GM12865 (cell line): Measurements from ENCODE around the gene IFT22.
"Not testable (repeated sequence)": the region's sequence is repeated elsewhere in the genome, so short reads cannot be mapped to it uniquely, and the experiment has no call there.

Experiments
- DNase-seq: peaks from one replicate; pipeline ENCODE4 v3.0.0; 2010; ENCODE audit warnings: low read depth
- H3K4me3 ChIP-seq: 2 replicates; pipeline ENCODE4 v1.5.1; 2011; ENCODE audit warnings: mild to moderate bottlenecking, low read depth, low read length, control low read depth
- CTCF ChIP-seq: IDR thresholded peaks from 2 replicates; pipeline ENCODE4 v1.5.1; 2011; ENCODE audit warnings: low read length, control low read depth, low read depth, inconsistent platforms; ENCODE audit not compliant: insufficient read depth; ENCODE audit errors: missing control alignments

The IFT22 gene

GRCh38 chr7:101299511-101300464 is 21.8 kb downstream of the IFT22 start:
- TF ChIP-seq CTCF: no peak
- H3K4me3 ChIP-seq: no peak overlapping the region
- no peak for DNase-seq

- no peak for DNase-seq
- H3K4me3 ChIP-seq: no peak overlapping the region
- no peak for TF ChIP-seq CTCF
Observed at GRCh38 chr7:101294832-101295121, 26.8 kb downstream of the IFT22 start.

- DNase-seq: no peak
- no peak for TF ChIP-seq CTCF
- no peak overlapping the region for H3K4me3 ChIP-seq
Observed at GRCh38 chr7:101294039-101294831, 27.4 kb downstream of the IFT22 start.

GRCh38 chr7:101293069-101294021 is 28.3 kb downstream of the IFT22 start:
- H3K4me3 ChIP-seq, DNase-seq: not testable (repeated sequence)

- DNase-seq, H3K4me3 ChIP-seq: not testable (repeated sequence)
Observed at GRCh38 chr7:101292566-101292965, 29.0 kb downstream of the IFT22 start.

- TF ChIP-seq CTCF: peak; percentile 57
- peak; percentile 20 for DNase-seq
- H3K4me3 ChIP-seq: not testable (repeated sequence)
Observed at GRCh38 chr7:101290186-101291037, 31.2 kb downstream of the IFT22 start.

GRCh38 chr7:101289687-101290086 is 31.9 kb downstream of the IFT22 start:
- not testable (repeated sequence) for H3K4me3 ChIP-seq
- peak; percentile 51 for DNase-seq
